D721Med (cell line): ENCODE results near the gene TMCC2.

Experiments used
- DNase-seq: peaks from one replicate; pipeline ENCODE4 v3.0.0; 2011; ENCODE audit warnings: low spot score; ENCODE audit not compliant: insufficient read length
- FAIRE-seq: peaks from 2 replicates; lab custom pipeline; 2011; peaks lifted over from hg19 to GRCh38; lab: Jason Lieb, UNC
- TF ChIP-seq, protein P1 (sequence below): IDR thresholded peaks from 2 replicates; pipeline ENCODE4 v1.5.1; 2012; ENCODE audit warnings: mild to moderate bottlenecking, control low read depth; ENCODE audit not compliant: insufficient read depth; ENCODE audit errors: missing control alignments

TMCC2 gene

DNA sequence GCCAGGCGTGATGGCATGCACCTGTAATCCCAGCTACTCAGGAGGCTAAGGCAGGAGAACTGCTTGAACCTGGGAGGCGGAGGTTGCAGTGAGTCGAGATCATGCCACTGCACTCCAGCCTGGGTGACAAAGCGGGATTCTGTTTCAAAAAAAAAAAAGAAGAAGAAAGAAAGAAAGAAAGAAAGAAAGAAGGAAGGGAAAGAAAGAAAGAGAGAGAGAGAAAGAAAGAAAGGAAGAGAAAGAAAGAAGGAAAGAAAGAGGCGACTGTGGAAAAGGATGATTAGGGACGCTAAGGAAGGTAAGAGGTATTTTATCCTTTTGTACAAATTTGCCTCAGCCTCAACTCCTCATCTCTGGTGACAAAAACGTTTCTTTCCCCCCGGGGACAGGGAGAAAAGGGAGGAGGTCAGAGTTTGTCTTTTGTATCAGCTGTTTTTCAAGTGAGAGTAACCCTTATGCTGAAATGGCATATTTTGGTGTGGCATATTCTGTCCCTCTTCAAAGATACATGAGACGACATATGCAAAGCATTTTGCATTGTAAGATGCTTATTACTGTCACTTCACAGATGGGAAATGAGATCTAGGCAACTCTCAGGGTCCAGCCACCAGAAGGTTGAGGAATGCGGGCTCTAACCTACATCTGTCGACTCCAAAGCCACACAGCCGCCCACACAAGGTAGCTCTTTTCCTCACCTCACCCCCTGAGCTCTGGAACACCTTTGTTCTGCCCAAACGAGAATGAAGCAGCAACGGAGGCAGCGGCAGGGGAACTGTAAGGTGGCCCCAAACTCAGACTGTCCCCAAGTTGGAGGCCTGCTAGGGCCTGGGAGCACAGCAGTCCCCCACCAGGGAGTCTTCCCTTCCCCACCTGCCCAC lies 55.8 kb downstream of the TMCC2 start:
- TF ChIP-seq, protein P1, sequence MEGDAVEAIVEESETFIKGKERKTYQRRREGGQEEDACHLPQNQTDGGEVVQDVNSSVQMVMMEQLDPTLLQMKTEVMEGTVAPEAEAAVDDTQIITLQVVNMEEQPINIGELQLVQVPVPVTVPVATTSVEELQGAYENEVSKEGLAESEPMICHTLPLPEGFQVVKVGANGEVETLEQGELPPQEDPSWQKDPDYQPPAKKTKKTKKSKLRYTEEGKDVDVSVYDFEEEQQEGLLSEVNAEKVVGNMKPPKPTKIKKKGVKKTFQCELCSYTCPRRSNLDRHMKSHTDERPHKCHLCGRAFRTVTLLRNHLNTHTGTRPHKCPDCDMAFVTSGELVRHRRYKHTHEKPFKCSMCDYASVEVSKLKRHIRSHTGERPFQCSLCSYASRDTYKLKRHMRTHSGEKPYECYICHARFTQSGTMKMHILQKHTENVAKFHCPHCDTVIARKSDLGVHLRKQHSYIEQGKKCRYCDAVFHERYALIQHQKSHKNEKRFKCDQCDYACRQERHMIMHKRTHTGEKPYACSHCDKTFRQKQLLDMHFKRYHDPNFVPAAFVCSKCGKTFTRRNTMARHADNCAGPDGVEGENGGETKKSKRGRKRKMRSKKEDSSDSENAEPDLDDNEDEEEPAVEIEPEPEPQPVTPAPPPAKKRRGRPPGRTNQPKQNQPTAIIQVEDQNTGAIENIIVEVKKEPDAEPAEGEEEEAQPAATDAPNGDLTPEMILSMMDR, result no peak
- no peak for FAIRE-seq
- no peak for DNase-seq

DNA sequence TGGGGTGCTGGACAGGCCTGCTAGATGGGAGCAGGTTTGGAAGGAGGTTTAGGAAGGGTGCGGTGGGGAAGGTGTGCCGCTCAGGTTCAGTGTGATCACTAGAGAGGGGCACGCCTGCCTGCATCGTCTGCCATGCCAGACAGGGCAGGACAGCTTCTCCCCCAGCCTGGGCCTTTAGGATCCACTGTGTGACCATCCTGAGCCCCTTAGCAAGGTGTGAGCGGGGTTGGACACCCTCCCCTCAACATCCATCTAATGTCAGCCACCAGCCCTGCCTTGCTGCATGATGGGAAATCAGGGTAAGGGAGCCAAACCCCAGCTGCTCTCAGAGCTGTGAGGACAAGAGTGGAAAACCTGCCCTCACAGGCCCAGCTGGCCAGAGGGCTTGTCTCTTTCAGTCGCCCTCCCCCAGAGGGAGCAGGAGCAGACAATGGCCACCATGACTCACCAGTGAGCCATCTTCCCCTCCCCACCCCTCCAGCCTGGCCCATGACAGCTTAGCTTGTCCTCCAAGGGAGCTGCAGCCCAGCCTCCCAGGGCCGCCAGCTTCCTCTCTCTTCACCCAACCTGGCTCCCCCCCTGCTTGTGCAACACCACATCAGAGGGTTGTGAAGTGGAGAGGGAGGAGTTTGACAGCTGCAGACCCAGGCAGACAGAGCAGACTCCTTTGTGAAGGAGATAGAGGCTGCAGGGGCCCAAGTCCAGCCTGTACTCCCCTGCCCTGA lies 56.8 kb downstream of the TMCC2 start:
- FAIRE-seq (no peak), DNase-seq (no peak)
- TF ChIP-seq, protein P1, result no peak

DNA sequence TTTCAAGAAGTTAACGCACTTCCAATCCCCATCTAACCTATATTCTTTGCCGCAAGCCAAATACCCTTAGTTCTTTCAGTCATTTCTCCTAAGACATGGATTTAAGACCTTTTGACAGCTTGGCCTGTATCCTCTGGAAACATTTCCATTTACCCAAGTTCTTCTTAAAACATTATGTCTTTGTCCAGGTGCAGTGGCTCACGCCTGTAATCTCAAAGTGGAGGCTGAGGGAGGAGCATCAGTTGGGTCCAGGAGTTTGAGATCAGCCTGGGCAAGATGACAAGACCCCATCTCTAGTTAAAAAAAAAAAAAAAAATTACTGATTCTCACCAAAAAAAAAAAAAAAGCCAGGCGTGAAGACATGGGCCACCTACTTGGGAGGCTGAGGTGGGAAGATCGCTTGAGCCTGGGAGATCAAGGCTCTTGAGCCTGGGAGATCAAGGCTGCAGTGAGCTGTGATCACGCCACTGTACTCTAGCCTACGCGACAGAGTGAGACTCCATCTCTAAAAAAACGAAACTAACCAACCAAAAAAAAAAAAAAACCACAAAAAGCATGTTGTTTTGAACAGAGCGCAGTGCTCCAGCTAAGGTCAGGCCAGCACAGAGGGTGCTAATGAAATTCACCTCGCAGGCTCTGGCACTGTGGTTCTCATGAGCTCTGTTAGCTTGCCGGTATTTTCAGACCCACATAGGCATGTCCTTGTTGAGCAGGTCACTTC lies 57.8 kb downstream of the TMCC2 start:
- no peak for DNase-seq
- TF ChIP-seq, protein P1, result no peak
- no peak for FAIRE-seq

DNA sequence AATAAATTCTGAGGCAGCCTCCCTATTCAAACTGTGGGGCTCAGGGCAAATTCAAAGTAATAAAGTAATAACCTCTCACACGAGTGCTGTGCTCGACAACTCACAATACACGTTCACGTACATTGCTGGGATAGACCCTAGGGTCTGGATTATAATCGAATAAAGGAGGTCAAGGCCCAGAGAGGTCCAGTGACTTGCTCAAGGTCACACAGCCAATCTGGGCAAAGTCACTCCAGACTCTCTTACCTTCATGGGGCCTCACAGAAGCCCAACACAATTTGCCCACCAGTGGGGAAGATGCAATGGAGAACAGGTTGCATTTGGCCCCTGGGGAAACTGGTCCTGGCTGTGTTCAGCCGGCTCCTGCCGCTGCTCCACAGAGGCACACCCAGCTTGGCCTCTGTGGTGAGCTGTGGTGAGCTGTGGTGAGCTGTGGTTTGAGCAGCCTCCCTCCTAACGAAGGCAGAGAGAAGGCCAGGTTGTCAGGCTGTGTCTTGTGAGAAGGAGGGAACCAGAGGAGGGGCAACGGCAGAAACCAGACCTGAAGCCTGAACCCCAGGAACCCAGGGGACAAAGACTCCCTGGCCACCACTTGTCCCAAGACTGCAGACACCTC lies 58.7 kb downstream of the TMCC2 start:
- TF ChIP-seq, protein P1, result no peak
- no peak for DNase-seq
- FAIRE-seq, result no peak

DNA sequence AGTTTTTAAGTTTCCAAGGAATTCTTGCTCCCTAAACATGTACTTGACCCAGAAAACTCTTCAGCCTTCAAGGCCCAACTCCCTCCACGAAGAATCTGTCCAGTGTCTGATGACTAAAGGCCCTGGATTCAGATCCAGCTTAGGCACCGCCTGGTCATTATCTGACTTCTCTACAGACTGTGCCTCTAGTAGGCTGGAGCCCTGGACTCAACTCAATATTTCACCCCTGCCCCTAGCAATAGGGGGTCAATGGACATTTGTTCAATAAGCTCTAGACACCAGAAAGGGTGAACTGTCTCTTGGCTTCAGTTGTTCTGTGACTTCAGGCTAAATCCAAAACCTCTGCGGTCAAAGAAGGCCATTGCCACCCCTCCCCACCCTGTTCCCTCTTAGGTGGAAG lies 59.3 kb downstream of the TMCC2 start:
- DNase-seq, result no peak
- TF ChIP-seq, protein P1, result no peak
- FAIRE-seq, result no peak

GRCh38 chr1:205287767-205288559 lies 60.2 kb downstream of the TMCC2 start:
- TF ChIP-seq, protein P1, result no peak
- DNase-seq (no peak), FAIRE-seq (no peak)
